Epidermal melanocyte (primary cell): ENCODE results near the gene DNLZ.
A peak's percentile ranks its signal among the peaks of the same experiment; 100 is the strongest.
"Not testable (repeated sequence)": the region's sequence is repeated elsewhere in the genome, so short reads cannot be mapped to it uniquely, and the experiment has no call there.

Experiments
- DNase-seq: peaks from one replicate; pipeline ENCODE4 v3.0.0; 2011; ENCODE audit warnings: low spot score; ENCODE audit not compliant: insufficient read length

The DNLZ gene

GRCh38 chr9:136332482-136332983, 31.0 kb downstream of the DNLZ start:
- DNase-seq = no peak

DNA sequence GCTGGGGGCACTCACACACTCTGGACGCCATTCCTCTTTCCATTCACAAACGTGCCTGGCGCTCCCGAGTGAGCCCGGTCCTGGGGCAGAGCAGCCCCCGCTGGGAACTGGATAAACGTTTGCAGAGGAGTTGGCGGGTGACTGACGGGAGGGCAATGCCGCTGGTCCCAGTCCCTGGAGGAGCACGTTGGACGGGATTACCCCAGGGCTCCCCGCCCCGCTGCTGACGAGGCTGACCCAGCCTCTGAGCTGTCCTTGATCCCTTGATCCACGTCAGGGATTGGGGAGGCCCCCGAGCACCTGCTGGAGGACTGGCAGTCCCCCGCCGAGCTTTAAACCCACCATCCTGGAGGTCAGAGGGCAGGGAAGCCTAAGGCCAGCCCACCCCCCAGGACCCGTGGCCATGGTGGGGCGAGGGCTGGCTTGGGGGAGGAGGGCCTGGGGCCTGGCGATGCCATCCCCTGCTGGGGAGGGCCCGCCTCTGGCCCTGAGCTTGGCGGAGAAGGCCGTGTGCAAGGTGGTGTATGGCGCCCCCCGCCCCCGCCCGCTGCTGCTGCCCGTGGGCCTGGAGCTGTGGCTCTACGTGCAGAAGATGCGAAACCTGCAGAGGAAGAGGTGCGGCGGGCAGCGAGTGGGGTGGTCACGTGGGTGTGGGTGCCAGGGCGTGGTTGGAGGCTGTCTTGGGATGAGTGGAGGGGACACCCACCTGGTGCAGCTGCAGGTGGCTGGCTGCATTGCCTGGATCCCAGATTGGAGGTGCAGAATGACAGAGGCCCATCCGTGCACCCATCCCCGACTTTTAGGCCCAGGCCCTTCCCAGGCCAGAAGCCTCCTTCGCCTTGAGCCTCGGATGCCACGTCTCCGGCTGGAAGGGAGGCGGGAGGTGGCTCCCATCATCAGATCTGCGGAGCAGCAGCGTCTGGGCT, 31.7 kb downstream of the DNLZ start:
- DNase-seq = no peak

DNA sequence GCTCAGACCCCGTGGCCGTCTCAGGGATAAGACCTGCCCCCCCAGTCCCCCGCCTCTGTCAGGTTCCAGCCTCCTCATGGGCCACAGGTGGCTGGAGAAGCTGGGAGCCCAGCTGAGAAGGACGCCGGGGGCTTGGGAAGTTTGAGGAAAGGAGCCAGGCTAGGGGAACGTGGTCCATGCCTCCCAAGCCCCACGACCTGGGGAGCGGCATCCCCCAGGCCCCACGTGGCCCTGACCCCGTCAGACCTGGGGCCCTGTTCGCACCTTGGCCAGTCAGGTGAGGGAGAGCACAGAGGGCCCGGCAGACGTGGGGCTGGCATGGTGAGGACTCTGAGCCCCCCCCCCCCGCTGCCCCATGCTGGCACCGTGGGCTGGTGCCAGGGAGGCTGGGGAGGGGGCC, 32.5 kb downstream of the DNLZ start:
- no peak for DNase-seq

GRCh38 chr9:136330406-136330990, 33.0 kb downstream of the DNLZ start:
- DNase-seq = no peak

DNA sequence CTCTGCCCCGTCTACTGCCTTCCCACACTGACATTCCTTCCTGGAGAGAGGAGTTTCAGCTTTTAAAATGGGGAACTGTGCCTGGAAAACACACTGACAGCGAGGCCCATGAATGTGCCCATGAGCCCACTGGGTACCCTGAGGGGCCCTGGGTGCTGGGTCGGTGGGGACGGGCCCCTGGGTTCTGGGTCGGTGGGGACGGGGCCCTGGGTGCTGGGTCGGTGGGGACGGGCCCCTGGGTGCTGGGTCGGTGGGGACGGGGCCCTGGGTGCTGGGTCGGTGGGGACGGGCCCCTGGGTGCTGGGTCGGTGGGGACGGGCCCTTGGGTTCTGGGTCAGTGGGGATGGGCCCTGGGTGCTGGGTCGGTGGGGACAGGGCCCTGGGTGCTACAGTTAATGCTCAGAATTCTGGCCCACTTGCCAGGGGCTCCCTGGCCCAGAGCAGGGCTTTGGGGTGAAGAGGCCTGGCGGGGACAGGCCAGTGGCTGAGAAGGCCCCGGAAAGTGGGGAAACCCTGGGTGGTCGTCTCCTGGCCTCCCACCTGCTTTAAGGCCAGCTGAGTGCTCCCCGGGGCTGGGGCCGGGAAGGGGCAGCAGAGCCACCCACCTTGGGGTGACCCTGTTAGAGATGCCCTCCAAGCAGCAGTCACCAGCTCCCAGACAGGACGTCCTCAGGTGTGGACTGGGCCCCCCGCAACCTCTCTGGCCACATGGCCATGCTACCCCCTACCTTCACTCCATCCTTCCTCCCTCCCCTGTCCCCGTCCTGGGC, 33.7 kb downstream of the DNLZ start:
- DNase-seq = no peak

DNA sequence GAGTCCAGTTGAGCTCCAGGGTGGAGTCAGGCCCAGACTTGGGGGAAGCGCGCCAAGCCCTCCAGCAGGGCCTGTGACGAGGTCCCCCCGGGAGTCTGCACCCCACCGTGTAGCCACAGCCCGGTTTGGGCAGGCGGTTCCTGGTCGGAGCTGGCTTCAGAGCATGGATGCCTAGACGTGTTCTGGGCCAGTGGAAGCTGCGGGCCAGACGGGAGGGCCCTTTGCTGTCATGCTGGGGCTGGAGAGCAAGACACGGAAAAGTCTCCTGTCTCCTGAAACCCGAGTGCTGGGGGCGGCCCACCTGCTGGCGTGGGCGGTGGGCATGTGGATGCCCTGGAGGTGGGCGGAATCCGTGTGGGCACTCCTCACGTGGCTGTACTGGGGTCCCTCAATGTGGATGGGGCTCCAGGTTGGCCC, 34.3 kb downstream of the DNLZ start:
- DNase-seq = no peak

- DNase-seq = peak; percentile 97
Observed at GRCh38 chr9:136328622-136329041, 34.9 kb downstream of the DNLZ start.

GRCh38 chr9:136328011-136328621, 35.4 kb downstream of the DNLZ start:
- DNase-seq = no peak

DNA sequence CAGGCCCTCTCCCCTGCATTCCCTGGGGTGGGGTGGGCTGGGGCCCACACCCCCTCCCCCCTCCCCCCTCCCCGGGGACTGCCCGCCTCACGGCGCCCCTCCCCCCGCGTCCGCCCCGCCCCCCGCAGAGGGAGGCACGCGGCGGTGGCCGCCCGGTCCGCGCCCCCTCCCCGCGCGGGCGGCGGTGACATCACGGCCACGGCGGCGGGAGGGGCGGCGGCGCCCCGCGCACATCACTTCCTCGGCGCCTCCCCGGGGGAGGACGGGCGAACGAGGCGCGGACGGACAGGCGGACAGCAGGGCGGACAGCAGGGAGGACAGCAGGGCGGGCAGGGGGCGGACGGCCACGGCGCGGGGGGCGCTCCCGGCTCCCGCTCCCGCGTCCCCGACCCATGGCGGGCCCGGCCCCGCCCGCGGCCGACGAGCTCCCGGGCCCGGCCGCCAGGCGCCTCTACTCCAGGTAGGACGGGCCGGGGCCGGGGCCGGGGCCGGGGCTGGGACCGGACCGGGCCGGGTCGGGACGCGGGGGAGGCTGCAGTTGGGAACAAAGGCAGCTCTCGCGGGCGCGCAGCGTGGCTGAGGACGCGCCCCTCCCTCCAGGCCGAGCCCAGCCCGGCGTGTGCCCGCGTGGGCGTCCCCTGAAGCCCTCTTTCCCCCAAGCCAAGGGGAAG, 36.1 kb downstream of the DNLZ start, which contains the start of gene GPSM1:
Gene GPSM1 (plus strand): TSS at position 236 of the 671 bp plus-strand sequence. CDS start 157 bp downstream, at position 393.
- peak; percentile 75 for DNase-seq

- DNase-seq = no peak
Observed at GRCh38 chr9:136326761-136327303, 36.7 kb downstream of the DNLZ start.

DNA sequence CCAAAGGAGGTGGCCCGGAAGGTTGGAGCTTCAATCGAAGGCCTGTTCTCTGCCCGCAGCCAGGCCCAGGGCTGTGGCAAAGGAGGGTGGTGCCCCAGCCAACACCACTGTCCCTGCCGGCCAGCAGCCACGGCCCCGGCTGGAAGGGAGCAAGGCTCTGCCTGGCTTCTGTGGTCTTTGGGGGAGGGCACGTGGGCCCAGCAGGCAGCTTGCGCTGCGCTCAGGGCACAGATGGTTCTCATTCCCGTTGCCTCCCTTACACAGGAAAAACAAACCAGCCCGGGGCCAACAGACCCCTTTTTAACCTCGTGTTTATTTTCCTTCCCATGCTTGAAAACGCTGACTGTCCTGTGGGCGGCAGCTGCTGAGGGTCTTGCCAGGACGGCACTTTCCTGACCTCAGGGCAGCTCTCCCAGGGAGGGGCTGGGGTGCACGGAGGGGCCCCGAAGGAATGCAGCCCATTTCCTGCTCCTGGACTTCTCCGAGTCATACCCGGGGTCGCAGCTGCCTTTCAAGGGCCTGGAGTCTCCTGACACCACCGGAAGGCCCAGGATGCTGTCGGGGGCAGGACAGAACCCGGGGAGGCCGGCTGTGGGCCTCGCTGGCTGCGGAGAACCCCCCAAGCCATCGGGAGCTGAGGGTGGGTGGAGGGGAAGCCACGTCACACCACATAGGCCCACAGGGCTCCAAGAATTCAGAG, 37.3 kb downstream of the DNLZ start:
- peak; percentile 91 for DNase-seq

DNA sequence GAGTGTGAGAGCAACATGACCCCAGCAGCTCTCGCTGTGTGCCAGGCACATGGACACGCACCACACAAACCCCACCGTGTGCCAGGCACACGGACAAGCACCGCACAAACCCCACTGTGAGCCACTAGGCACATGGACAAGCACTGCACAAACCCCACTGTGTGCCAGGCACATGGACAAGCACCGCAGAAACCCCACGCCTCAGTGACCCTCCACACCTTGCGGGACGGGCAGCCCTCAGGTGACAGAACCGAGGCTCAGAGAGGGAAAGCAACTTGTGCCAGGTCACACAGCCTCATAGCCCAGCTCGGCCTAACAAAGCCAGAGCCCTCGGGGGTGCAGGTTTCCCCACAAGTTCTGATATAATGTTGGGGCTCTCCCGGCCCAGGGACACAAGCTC, 38.2 kb downstream of the DNLZ start:
- no peak for DNase-seq

GRCh38 chr9:136324501-136325300, 38.8 kb downstream of the DNLZ start:
- no peak for DNase-seq

DNA sequence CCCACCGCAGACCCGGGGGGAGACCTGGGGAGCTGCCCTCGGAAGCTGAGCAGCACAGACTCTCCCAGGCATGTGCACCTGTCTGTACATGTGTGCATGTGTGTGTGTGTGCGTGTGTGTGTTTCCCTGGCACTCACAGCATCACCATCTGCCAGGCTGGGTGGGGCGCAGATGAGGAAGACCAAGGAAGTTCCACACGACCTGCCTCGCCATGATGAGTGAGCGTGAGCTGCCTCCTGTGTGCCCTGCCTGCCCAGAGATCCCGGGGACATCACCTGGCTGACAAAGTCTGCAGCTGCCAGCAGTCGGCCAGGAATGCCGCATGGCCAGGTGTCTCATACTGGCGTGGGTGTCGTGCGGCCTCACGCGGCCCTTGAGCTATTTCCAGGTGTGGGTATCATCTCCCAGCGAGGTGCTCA, 40.2 kb downstream of the DNLZ start:
- DNase-seq = no peak

DNA sequence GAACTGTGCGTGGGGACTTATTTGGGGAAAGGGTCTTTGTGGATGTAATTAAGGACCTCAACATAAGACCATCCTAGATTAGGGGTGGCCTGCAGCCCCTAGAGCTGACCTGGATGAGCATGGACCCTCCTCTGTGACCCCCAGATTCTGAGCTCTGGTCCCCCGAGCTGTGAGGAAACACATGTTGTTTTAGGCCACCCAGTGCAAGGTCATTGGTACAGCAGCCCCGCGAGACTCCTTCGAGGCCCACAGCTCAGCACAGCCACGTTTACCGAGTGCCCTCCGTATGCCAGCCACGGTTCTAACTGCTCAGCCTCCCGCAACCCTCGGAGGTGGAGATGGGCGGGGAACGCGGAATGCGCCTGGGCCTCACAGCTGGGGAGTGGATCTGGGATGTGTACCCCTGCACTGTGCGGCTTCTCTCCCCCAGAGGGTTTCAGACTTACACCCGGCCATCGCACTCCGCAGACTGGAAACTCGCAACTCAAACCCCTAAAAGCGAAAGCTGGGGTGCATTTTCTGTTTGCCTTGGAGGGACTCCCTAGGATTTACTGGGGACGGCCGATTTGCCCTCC, 40.7 kb downstream of the DNLZ start:
- DNase-seq = no peak

DNA sequence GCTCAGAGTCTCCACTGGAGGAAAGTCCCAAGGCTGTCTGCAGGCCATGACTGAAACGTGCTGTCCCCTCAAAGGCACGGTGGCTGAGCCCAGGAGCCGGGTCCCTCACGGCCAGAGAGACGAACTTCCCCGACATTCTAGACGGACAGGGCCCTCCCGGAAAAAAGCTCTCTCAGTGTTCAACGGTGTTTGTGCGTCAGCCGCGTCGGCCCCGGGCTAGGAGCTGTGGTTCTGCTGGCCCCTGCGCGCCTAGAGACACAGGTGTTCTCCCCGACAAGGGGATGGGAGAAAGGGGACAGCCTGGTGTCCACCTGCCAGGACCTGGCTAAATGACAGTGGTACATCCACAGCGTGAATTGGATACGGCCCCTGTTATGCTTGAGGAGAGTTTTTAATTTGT, 42.0 kb downstream of the DNLZ start:
- DNase-seq = no peak

DNA sequence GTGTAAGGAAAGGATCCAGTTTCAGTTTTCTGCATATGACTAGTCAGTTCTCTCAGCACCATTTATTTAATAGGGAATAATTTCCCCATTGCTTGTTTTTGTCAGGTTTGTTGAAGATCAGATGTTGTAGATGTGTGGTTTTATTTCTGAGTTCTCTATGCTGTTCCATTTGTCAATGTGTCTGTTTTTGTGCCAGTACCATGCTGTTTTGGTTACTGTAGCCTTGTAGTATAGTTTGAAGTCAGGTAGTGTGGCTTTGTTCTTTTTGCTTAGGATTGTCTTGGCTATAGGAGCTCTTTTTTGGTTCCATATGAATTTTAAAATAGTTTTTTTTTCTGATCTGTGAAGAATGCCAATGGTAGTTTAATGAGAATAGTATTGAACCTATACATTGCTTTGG, 42.6 kb downstream of the DNLZ start:
- not testable (repeated sequence) for DNase-seq

DNA sequence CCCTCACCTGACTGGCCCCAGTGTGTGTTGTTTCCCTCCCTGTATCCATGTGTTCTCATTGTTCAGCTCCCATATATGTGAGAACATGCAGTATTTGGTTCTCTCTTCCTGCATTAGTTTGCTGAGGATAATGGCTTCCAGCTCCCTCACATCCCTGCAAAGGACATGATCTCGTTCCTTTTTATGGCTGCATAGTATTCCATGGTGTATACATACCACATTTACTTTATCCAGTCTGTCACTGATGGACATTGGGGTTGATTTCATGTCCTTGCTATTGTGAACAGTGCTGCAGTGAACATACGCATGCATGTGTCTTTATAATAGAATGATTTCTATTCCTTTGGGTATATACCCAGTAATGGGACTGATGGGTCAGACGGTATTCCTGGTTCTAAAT, 43.6 kb downstream of the DNLZ start:
- DNase-seq = not testable (repeated sequence)

DNA sequence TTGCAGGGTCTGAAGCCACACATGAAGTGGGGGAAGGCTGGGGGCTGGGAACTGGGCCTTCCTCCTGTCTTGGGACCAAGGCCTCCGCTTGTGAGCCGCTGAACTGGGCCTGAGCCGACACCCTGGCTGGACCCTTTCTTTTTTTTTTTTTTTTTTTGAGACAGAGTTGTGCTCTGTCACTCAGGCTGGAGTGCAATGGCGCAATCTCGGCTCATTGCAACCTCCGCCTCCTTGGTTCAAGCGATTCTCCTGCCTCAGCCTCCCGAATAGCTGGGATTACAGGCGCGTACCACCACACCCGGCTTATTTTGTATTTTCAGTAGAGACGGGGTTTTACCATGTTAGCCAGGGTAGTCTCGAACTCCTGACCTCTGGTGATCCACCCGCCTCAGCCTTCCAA, 44.3 kb downstream of the DNLZ start:
- not testable (repeated sequence) for DNase-seq
